Kidney (tissue), 14 donors: ENCODE results near the gene DDX5. TPM values are rescaled to one million over a fixed set of nuclear protein-coding genes. Genes with fewer than 3 reads are reported as not detected.

ENCODE experiments used
- DNase-seq, 5 donors: peaks; one replicate each; pipeline ENCODE4 v3.0.0-alpha.2; 2013 to 2020
- FAIRE-seq: peaks from 2 replicates; lab custom pipeline; 2012; peaks lifted over from hg19 to GRCh38; lab: Jason Lieb, UNC
- H3K27ac ChIP-seq, 2 donors: one replicate each; pipeline ENCODE4 v1.7.0; 2013; ENCODE audit warnings: low read depth in 2 of 2, low read length in 2 of 2, inconsistent platforms in 1 of 2
- H3K27me3 ChIP-seq: one replicate; pipeline ENCODE4 v1.7.1; 2013; ENCODE audit warnings: low read length, inconsistent platforms; ENCODE audit not compliant: control insufficient read depth, insufficient read depth
- H3K36me3 ChIP-seq, 3 donors: one replicate each; pipeline versions ENCODE4 v1.7.0 to v1.7.1; 2013; ENCODE audit warnings: low read length in 3 of 3, control low read depth in 1 of 3, inconsistent platforms in 1 of 3; ENCODE audit not compliant: insufficient read depth in 3 of 3, control insufficient read depth in 2 of 3
- H3K4me1 ChIP-seq, 3 donors: one replicate each; pipeline versions ENCODE4 v1.7.0 to v1.7.1; 2013; ENCODE audit warnings: low read length in 3 of 3, inconsistent platforms in 1 of 3, low read depth in 1 of 3; ENCODE audit not compliant: control insufficient read depth in 2 of 3, insufficient read depth in 2 of 3
- H3K4me3 ChIP-seq, 3 donors: one replicate each; pipeline versions ENCODE4 v1.7.0 to v1.8.1; 2013; ENCODE audit warnings: low read length in 3 of 3, control low read depth in 1 of 3, inconsistent platforms in 1 of 3
- H3K9ac ChIP-seq, 3 donors: one replicate each; pipeline versions ENCODE4 v1.7.0 to v1.7.1; 2013; ENCODE audit warnings: low read length in 3 of 3, control low read depth in 1 of 3, inconsistent platforms in 1 of 3
- H3K9me3 ChIP-seq, 3 donors: one replicate each; pipeline versions ENCODE4 v1.7.0 to v1.7.1; 2013; ENCODE audit warnings: low read length in 3 of 3, control low read depth in 1 of 3, inconsistent platforms in 1 of 3; ENCODE audit not compliant: control insufficient read depth in 2 of 3, insufficient read depth in 1 of 3
- intact Hi-C: fragments of 100-400 bp; cut with DNase I; formaldehyde crosslinking; loops from one replicate; pipeline ENCODE4 v1.11.1; 2022
- polyA plus RNA-seq: library from polyadenylated mRNA; stranded (reverse); fragments of 350-450 nt; fragmentation: Illumina TruSeq; extraction: RNeasy Lipid Tissue Mini Kit (QIAGEN cat#74804); gene quantifications from one replicate; pipeline ENCODE4 v1.2.3, GENCODE V29; 2014; ENCODE audit warnings: low read depth, low replicate concordance; ENCODE audit not compliant: insufficient read depth
- total RNA-seq: library from RNA; stranded (reverse); fragmentation: NEBNext Ultra II Directional; extraction: Animal tissue kit (Norgen Biotek cat#: 25700); gene quantifications from one replicate; pipeline ENCODE4 v1.2.1, GENCODE V29; 2021
- TF ChIP-seq, protein P1 (sequence below): IDR thresholded peaks from 3 replicates; pipeline ENCODE4 v1.5.1; 2012; ENCODE audit warnings: mild to moderate bottlenecking, moderate library complexity, borderline replicate concordance; ENCODE audit not compliant: insufficient read depth; ENCODE audit errors: extremely low read depth
- donor health status: control.
- donor health status: control.
- donor health status: control.
- donor health status: control.
- donor health status: control.
- donor health status: DM: yes; HTN: yes; CAD: no.
- donor health status: Normal renal cell carcinoma (clear cell type).

DDX5 gene
- total and polyA plus RNA-seq, 2 donors from 2014 or later, result 343 to 769 TPM

DNA sequence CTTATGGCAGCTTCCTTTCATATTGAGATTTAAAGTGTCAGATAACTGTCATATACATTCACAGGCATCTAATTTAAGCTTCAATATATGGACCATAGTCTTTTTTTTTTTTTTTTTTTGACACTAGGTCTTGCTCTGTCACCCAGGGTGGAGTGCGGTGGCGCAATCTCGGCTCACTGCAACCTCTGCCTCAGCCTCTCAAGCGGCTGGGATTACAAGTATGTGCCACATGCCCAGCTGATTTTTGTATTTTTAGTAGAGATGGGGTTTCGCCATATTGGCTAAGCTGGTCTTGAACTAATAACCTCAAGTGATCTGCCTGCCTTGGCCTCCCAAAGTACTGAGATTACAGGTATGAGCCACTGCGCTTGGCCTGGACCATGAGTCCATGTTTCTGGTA is 14.3 kb upstream of the DDX5 start:
- Histone ChIP-seq H3K4me1 (no peaks in the 10 kb centered on the region), H3K27ac (no peak overlapping the region), H3K9me3 (no peaks in the 10 kb centered on the region), H3K9ac (no peak overlapping the region), H3K27me3 (no peaks in the 10 kb centered on the region), H3K36me3 (peaks cover 4 to 33% (median 24%) of the 10 kb centered on the region in 3 donors), H3K4me3 (no peak overlapping the region)
- no peak for FAIRE-seq
- intact Hi-C loops, result no loop called here
- TF ChIP-seq, protein P1, sequence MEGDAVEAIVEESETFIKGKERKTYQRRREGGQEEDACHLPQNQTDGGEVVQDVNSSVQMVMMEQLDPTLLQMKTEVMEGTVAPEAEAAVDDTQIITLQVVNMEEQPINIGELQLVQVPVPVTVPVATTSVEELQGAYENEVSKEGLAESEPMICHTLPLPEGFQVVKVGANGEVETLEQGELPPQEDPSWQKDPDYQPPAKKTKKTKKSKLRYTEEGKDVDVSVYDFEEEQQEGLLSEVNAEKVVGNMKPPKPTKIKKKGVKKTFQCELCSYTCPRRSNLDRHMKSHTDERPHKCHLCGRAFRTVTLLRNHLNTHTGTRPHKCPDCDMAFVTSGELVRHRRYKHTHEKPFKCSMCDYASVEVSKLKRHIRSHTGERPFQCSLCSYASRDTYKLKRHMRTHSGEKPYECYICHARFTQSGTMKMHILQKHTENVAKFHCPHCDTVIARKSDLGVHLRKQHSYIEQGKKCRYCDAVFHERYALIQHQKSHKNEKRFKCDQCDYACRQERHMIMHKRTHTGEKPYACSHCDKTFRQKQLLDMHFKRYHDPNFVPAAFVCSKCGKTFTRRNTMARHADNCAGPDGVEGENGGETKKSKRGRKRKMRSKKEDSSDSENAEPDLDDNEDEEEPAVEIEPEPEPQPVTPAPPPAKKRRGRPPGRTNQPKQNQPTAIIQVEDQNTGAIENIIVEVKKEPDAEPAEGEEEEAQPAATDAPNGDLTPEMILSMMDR, result no peak
- DNase-seq, result no peak

DNA sequence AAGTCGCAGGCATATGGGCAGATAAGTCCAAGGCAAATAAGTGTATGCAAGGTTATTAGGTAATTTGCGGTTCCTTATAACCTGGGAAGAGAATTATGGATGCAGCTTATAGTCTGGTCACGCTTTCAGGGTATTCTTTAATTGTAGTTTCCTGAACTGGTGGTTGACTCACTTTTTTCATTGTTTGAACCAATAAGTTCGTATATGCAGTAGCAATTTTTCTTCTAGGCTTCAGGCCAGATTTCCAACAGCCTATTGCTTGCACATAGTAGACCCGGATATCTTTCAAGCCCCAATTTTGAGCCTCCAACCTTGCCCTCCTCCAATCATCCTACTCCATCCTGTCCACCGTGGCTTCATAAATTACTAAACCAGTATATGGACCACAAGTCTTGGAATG is 13.5 kb upstream of the DDX5 start:
- intact Hi-C loops, result no loop called here
- no peak overlapping the region for H3K4me3 ChIP-seq

GRCh38 chr17:64515829-64516228 is 9.7 kb upstream of the DDX5 start:
- TF ChIP-seq, protein P1, result no peak
- Histone ChIP-seq H3K4me3 (no peak overlapping the region), H3K4me1 (no peaks in the 10 kb centered on the region), H3K27ac (no peak overlapping the region), H3K9me3 (no peaks in the 10 kb centered on the region), H3K36me3 (peaks cover 4 to 49% (median 34%) of the 10 kb centered on the region in 3 donors), H3K27me3 (no peaks in the 10 kb centered on the region), H3K9ac (no peak overlapping the region)
- FAIRE-seq (no peak), DNase-seq (no peak)
- intact Hi-C loops, result no loop called here

More for the DNA sequence above, 13.5 kb upstream of the DDX5 start:
- FAIRE-seq, result no peak
- no peak overlapping the region for H3K27ac ChIP-seq
- peaks cover 2 to 34% (median 29%) of the 10 kb centered on the region in 3 donors for H3K36me3 ChIP-seq
- no peak for DNase-seq
- no peak overlapping the region for H3K9ac ChIP-seq
- H3K27me3 ChIP-seq, result no peaks in the 10 kb centered on the region
- TF ChIP-seq, protein P1, result no peak
- no peaks in the 10 kb centered on the region for H3K4me1 ChIP-seq
- no peaks in the 10 kb centered on the region for H3K9me3 ChIP-seq

DNA sequence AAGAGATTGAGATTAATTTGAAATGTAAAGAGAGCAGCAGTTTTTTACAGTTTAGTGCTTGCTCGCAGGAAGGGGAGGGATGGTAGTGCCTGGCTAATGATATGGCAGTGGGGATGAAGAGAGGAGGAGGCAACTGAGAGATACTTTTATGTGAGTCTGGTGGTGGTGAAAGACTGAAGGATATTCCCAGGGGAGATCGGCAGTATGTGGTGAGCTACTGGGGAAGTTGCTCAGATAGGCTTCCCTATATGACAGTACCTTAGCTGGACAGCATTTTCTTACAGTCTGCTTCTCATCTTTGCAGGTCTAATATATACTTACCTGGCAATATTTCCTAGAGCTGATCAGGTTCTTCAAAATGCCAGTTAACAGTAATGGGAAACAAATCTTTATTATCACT is 9.3 kb upstream of the DDX5 start:
- FAIRE-seq, result no peak

More for the DNA sequence above, 9.3 kb upstream of the DDX5 start:
- H3K9ac ChIP-seq, result no peak overlapping the region
- no peaks in the 10 kb centered on the region for H3K9me3 ChIP-seq
- DNase-seq, result no peak
- no peaks in the 10 kb centered on the region for H3K4me1 ChIP-seq
- TF ChIP-seq, protein P1, result no peak
- H3K36me3 ChIP-seq, result peaks cover 4 to 49% (median 31%) of the 10 kb centered on the region in 3 donors
- H3K27me3 ChIP-seq, result no peaks in the 10 kb centered on the region
- H3K4me3 ChIP-seq, result no peak overlapping the region
- intact Hi-C loops, result no loop called here
- no peak overlapping the region for H3K27ac ChIP-seq
